ENCODE results near the gene TTLL8.

The TTLL8 gene

GRCh38 chr22:50089682-50090411 is 31.7 kb upstream of the TTLL8 start, which contains the start of gene MOV10L1:
Gene MOV10L1 (plus strand): TSS chr22:50090006. CDS start chr22:50090089, 83 bp downstream.
- TF ChIP-seq CEBPB (IDR thresholded peaks at IDR 0.05), result no peak
- no peak for TF ChIP-seq FOXM1 (IDR thresholded peaks at IDR 0.05; ENCODE audit: borderline replicate concordance, low read depth)
- TF ChIP-seq EGR1 (IDR thresholded peaks at IDR 0.05), result peak; percentile 51

DNA sequence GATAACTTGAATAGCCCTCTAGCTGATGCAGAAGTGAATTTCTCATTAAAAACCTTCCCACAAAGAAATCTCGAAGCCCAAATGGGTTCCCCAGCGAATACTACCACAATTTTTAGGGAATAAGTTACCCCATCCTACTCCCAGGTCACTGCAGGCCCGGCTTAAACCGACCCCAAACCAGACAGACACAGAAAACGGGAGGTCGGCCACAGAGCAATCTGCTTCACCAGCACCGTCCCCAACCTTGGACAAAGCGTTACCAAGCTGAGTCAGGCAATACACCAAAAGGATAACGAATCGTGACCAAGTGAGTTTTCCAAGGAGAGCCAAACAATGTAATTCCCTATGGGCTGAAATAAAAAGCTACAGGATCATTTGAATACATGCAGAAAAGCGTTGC is 31.1 kb upstream of the TTLL8 start:
- TF ChIP-seq TEAD4 (IDR thresholded peaks at IDR 0.05) (no peak), RAD21 (IDR thresholded peaks at IDR 0.05; ENCODE audit: low read depth) (no peak), FOXM1 (IDR thresholded peaks at IDR 0.05; ENCODE audit: borderline replicate concordance, low read depth) (no peak), EP300 (IDR thresholded peaks at IDR 0.05; ENCODE audit: borderline replicate concordance) (no peak), USF1 (IDR thresholded peaks at IDR 0.05) (no peak)

GRCh38 chr22:50088096-50088495 is 30.0 kb upstream of the TTLL8 start:
- TF ChIP-seq USF1 (IDR thresholded peaks at IDR 0.05), result no peak
- no peak for TF ChIP-seq TAF1 (IDR thresholded peaks at IDR 0.05; ENCODE audit: low read depth)
- no peak for TF ChIP-seq REST (IDR thresholded peaks at IDR 0.05; ENCODE audit: low read depth)
- no peak for TF ChIP-seq CEBPB (IDR thresholded peaks at IDR 0.05)
- no peak for TF ChIP-seq NFIC (IDR thresholded peaks at IDR 0.05)
- TF ChIP-seq, protein P1, sequence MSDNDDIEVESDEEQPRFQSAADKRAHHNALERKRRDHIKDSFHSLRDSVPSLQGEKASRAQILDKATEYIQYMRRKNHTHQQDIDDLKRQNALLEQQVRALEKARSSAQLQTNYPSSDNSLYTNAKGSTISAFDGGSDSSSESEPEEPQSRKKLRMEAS (IDR thresholded peaks at IDR 0.05), result no peak
- TF ChIP-seq EGR1 (IDR thresholded peaks at IDR 0.05), result no peak
- TF ChIP-seq ZBTB7A (IDR thresholded peaks at IDR 0.05; ENCODE audit: low read depth), result no peak
- TF ChIP-seq RAD21 (IDR thresholded peaks at IDR 0.05; ENCODE audit: low read depth), result no peak
- TF ChIP-seq YY1 (IDR thresholded peaks at IDR 0.05; ENCODE audit: low read depth), result no peak
- TF ChIP-seq TCF12 (IDR thresholded peaks at IDR 0.05; ENCODE audit: low read depth), result no peak
- TF ChIP-seq FOXM1 (IDR thresholded peaks at IDR 0.05; ENCODE audit: borderline replicate concordance, low read depth), result no peak
- TF ChIP-seq CREB1 (IDR thresholded peaks at IDR 0.05; ENCODE audit: low read depth), result no peak
- no peak for TF ChIP-seq TEAD4 (IDR thresholded peaks at IDR 0.05)

DNA sequence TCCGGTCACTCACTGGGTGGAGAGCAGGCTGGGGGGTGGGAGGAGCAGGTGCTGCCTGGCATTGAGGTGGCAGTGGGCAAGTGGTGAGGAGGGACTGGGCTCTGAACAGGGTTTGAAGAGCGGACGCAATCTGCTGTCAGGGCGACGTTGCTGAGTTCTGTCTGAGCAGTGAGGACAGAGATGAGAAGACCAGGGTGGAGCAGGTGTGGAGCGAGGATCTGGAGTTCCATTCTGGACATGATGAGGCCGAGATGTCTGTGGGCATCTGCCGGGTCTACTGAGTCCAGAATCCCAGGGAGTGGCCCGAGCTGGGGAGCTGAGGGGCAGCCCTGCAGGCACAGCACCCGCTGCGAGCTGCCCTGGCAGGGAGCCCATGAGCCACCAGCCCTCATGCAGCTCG is 29.5 kb upstream of the TTLL8 start:
- TF ChIP-seq TCF12 (IDR thresholded peaks at IDR 0.05; ENCODE audit: low read depth) (no peak), EGR1 (IDR thresholded peaks at IDR 0.05) (no peak), YY1 (IDR thresholded peaks at IDR 0.05; ENCODE audit: low read depth) (no peak), REST (IDR thresholded peaks at IDR 0.05; ENCODE audit: low read depth) (no peak), FOXM1 (IDR thresholded peaks at IDR 0.05; ENCODE audit: borderline replicate concordance, low read depth) (no peak), RAD21 (IDR thresholded peaks at IDR 0.05; ENCODE audit: low read depth) (no peak), USF1 (IDR thresholded peaks at IDR 0.05) (no peak), TAF1 (IDR thresholded peaks at IDR 0.05; ENCODE audit: low read depth) (no peak), CEBPB (IDR thresholded peaks at IDR 0.05) (no peak), CREB1 (IDR thresholded peaks at IDR 0.05; ENCODE audit: low read depth) (no peak), EP300 (IDR thresholded peaks at IDR 0.05; ENCODE audit: borderline replicate concordance) (no peak)

DNA sequence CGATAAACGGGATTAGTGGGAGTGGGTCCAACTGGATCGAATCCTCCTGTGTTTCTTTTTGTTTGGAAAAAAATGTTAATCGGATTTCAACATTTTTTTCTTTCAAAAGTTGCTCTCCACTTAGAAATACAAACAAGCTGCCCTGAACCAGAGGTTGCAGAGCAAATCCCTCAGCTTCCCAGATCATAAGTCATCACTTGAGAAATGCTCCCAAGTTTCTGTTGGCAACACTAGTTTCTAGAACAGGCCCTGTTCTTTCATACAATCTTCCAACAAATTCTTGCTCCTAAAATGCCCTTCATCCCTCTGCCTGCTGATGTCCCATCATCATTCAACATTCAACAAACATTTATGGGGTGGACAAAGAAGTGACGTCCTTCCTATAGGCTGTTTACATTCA is 28.4 kb upstream of the TTLL8 start:
- no peak for TF ChIP-seq TAF1 (IDR thresholded peaks at IDR 0.05; ENCODE audit: low read depth)
- TF ChIP-seq EP300 (IDR thresholded peaks at IDR 0.05; ENCODE audit: borderline replicate concordance), result no peak
- TF ChIP-seq NFIC (IDR thresholded peaks at IDR 0.05), result no peak
- TF ChIP-seq FOXM1 (IDR thresholded peaks at IDR 0.05; ENCODE audit: borderline replicate concordance, low read depth), result no peak
- TF ChIP-seq CREB1 (IDR thresholded peaks at IDR 0.05; ENCODE audit: low read depth), result no peak
- TF ChIP-seq USF1 (IDR thresholded peaks at IDR 0.05), result no peak
- no peak for TF ChIP-seq TCF12 (IDR thresholded peaks at IDR 0.05; ENCODE audit: low read depth)
- no peak for TF ChIP-seq CEBPB (IDR thresholded peaks at IDR 0.05)
- TF ChIP-seq RAD21 (IDR thresholded peaks at IDR 0.05; ENCODE audit: low read depth), result no peak
- TF ChIP-seq YY1 (IDR thresholded peaks at IDR 0.05; ENCODE audit: low read depth), result no peak
- TF ChIP-seq TEAD4 (IDR thresholded peaks at IDR 0.05), result no peak
- TF ChIP-seq ZBTB7A (IDR thresholded peaks at IDR 0.05; ENCODE audit: low read depth), result no peak
- TF ChIP-seq EGR1 (IDR thresholded peaks at IDR 0.05), result no peak
- no peak for TF ChIP-seq REST (IDR thresholded peaks at IDR 0.05; ENCODE audit: low read depth)
- TF ChIP-seq, protein P1 (IDR thresholded peaks at IDR 0.05), result no peak
